ENCODE data around the gene ERC2.
"Not testable (repeated sequence)": the region's sequence is repeated elsewhere in the genome, so short reads cannot be mapped to it uniquely, and the experiment has no call there.

GRCh38 chr3:56066405-56066804 lies 401.9 kb downstream of the ERC2 start:
- TF ChIP-seq ZNF274 (CRISPR knock-in tag; IDR thresholded peaks at IDR 0.05); SMAD1 (CRISPR knock-in tag; IDR thresholded peaks at IDR 0.05; ENCODE audit: borderline replicate concordance, low read depth); ZNF556 (CRISPR knock-in tag; IDR thresholded peaks at IDR 0.05; ENCODE audit: borderline replicate concordance); ZBTB8A (CRISPR knock-in tag; IDR thresholded peaks at IDR 0.05; ENCODE audit: borderline replicate concordance, low read depth); ZBTB44 (CRISPR knock-in tag; IDR thresholded peaks at IDR 0.05); ATF2 (CRISPR knock-in tag; IDR thresholded peaks at IDR 0.05); POLR2A (IDR thresholded peaks at IDR 0.05; ENCODE audit: insufficient read depth in 1 of 2, low read depth in 2 of 2, low read length in 2 of 2); SRSF1 (optimal IDR thresholded peaks at IDR 0.05; ENCODE audit: low read depth, low read length); ZBTB33 (CRISPR knock-in tag; IDR thresholded peaks at IDR 0.05); ZNF18 (CRISPR knock-in tag; IDR thresholded peaks at IDR 0.05; ENCODE audit: insufficient replicate concordance): not testable (repeated sequence)
